Fibroblast of lung (primary cell): ENCODE results near the gene EIF4B. TPM values are rescaled to one million over a fixed set of nuclear protein-coding genes. Genes with fewer than 3 reads are reported as not detected.

Experiments
- DNase-seq, 2 donors: peaks; one replicate each; pipeline versions ENCODE4 v3.0.0 to v3.0.0-alpha.2; 2010; ENCODE audit warnings: low read depth in 2 of 2
- H2AFZ ChIP-seq: 2 replicates; pipeline ENCODE4 v1.5.1; 2012; ENCODE audit warnings: low read length, control low read depth, inconsistent platforms
- H3K27ac ChIP-seq: 2 replicates; pipeline ENCODE4 v1.5.1; 2011; ENCODE audit warnings: low read length, control low read depth; ENCODE audit not compliant: insufficient read depth
- H3K27me3 ChIP-seq: 2 replicates; pipeline ENCODE4 v1.5.1; 2011; ENCODE audit warnings: mild to moderate bottlenecking, low read length; ENCODE audit not compliant: control insufficient read depth, insufficient read depth
- H3K36me3 ChIP-seq: 2 replicates; pipeline ENCODE4 v1.5.1; 2011; ENCODE audit warnings: low read length; ENCODE audit not compliant: control insufficient read depth, insufficient read depth
- H3K4me1 ChIP-seq: 2 replicates; pipeline ENCODE4 v1.5.1; 2011; ENCODE audit warnings: low read length; ENCODE audit not compliant: control insufficient read depth, insufficient read depth; ENCODE audit errors: extremely low read depth
- H3K4me2 ChIP-seq: 2 replicates; pipeline ENCODE4 v1.5.1; 2011; ENCODE audit warnings: low read length, control low read depth; ENCODE audit not compliant: insufficient read depth; ENCODE audit errors: extremely low read depth
- H3K4me3 ChIP-seq, 4 experiments: fragments of 200-600 bp in 1 of 4; sonication (generic) in 1 of 4; replicated peaks in 1 of 4; 2 replicates each; pipeline ENCODE4 v1.5.1; 2011 to 2016; ENCODE audit warnings: low read length in 4 of 4, low read depth in 3 of 4, mild to moderate bottlenecking in 3 of 4, control low read depth in 2 of 4, inconsistent platforms in 1 of 4, mixed read lengths in 1 of 4; ENCODE audit not compliant: insufficient read depth in 1 of 4; ENCODE audit errors: control extremely low read depth in 1 of 4
- H3K79me2 ChIP-seq: 2 replicates; pipeline ENCODE4 v1.5.1; 2012; ENCODE audit warnings: mild to moderate bottlenecking, low read length, inconsistent platforms; ENCODE audit not compliant: control insufficient read depth, insufficient read depth
- H3K9ac ChIP-seq: 2 replicates; pipeline ENCODE4 v1.5.1; 2011; ENCODE audit warnings: mild to moderate bottlenecking, low read length, control low read depth; ENCODE audit not compliant: insufficient read depth
- H3K9me3 ChIP-seq: 2 replicates; pipeline ENCODE4 v1.5.1; 2012; ENCODE audit warnings: low read depth, low read length; ENCODE audit not compliant: control insufficient read depth, insufficient read depth
- H4K20me1 ChIP-seq: 2 replicates; pipeline ENCODE4 v1.5.1; 2011; ENCODE audit warnings: low read length; ENCODE audit not compliant: control insufficient read depth, insufficient read depth; ENCODE audit errors: extremely low read depth
- CTCF ChIP-seq, 2 donors: IDR thresholded peaks in 1 of 2; conservative IDR thresholded peaks in 1 of 2; 1 replicate in 1 of 2; 2 replicates in 1 of 2; pipeline ENCODE4 v1.5.1; 2011 to 2012; ENCODE audit warnings: low read length in 2 of 2, control low read depth in 1 of 2, inconsistent platforms in 1 of 2, low read depth in 1 of 2, mild to moderate bottlenecking in 1 of 2
- EZH2 ChIP-seq: IDR thresholded peaks from 2 replicates; pipeline ENCODE4 v1.5.1; 2012; ENCODE audit warnings: low read length, control low read depth, mild to moderate bottlenecking; ENCODE audit errors: missing control alignments
- polyA plus RNA-seq, 2 donors: library from polyadenylated mRNA; depleted of rRNA in 1 of 2; stranded (reverse) in 1 of 2; unstranded in 1 of 2; fragments of >200 nt; gene quantifications; 2 replicates each; pipeline ENCODE4 v1.2.1, GENCODE V29; 2011 to 2012; ENCODE audit warnings: missing spikeins in 1 of 2
- total RNA-seq: library from RNA; depleted of rRNA; stranded (reverse); fragments of >200 nt; gene quantifications from 2 replicates; pipeline ENCODE4 v1.2.1, GENCODE V29; 2014

EIF4B gene
- total and polyA plus RNA-seq, 2 donors (not counting 1 experiment from before 2014, with no cell fraction given) = 466 to 1,180 TPM

- Histone ChIP-seq H3K9me3 (no peaks in the 10 kb centered on the region), H3K27me3 (no peaks in the 10 kb centered on the region), H3K36me3 (peaks cover 10% of the 10 kb centered on the region), H3K4me1 (peaks cover 54% of the 10 kb centered on the region), H2AFZ (no peak overlapping the region), H4K20me1 (no peaks in the 10 kb centered on the region), H3K4me2 (no peak overlapping the region), H3K9ac (no peak overlapping the region), H3K27ac (no peak overlapping the region), H3K79me2 (no peaks in the 10 kb centered on the region), H3K4me3 (no peak overlapping the region)
- DNase-seq = no peak
- TF ChIP-seq CTCF (conservative IDR thresholded peaks at IDR 0.05 in 1 of 2, IDR thresholded peaks at IDR 0.05 in 1 of 2; ENCODE audit: low read depth in 1 of 2, low read length in 2 of 2) (no peak), EZH2 (no peak)
Measured at GRCh38 chr12:53067993-53068770, 61.9 kb downstream of the EIF4B start.

- Histone ChIP-seq H3K4me2 (no peak overlapping the region), H3K4me3 (no peak overlapping the region), H3K27ac (no peak overlapping the region), H4K20me1 (no peaks in the 10 kb centered on the region), H3K9ac (no peak overlapping the region), H3K27me3 (no peaks in the 10 kb centered on the region), H3K9me3 (no peaks in the 10 kb centered on the region), H3K4me1 (peaks cover 47% of the 10 kb centered on the region), H2AFZ (no peak overlapping the region), H3K79me2 (no peaks in the 10 kb centered on the region), H3K36me3 (peaks cover 9% of the 10 kb centered on the region)
- no peak for TF ChIP-seq EZH2
- no peak for TF ChIP-seq CTCF (conservative IDR thresholded peaks at IDR 0.05 in 1 of 2, IDR thresholded peaks at IDR 0.05 in 1 of 2; ENCODE audit: low read depth in 1 of 2, low read length in 2 of 2)
- no peak for DNase-seq
Measured at GRCh38 chr12:53068811-53069585, 62.7 kb downstream of the EIF4B start.

- H3K9ac ChIP-seq = no peak overlapping the region
- no peak overlapping the region for H3K4me3 ChIP-seq
- H3K36me3 ChIP-seq = peaks cover 12% of the 10 kb centered on the region
- H3K4me2 ChIP-seq = no peak overlapping the region
- no peak overlapping the region for H3K27ac ChIP-seq
- no peaks in the 10 kb centered on the region for H4K20me1 ChIP-seq
- DNase-seq = no peak
- no peaks in the 10 kb centered on the region for H3K9me3 ChIP-seq
- no peak overlapping the region for H2AFZ ChIP-seq
- no peaks in the 10 kb centered on the region for H3K27me3 ChIP-seq
- TF ChIP-seq EZH2 (no peak), CTCF (conservative IDR thresholded peaks at IDR 0.05 in 1 of 2, IDR thresholded peaks at IDR 0.05 in 1 of 2; ENCODE audit: low read depth in 1 of 2, low read length in 2 of 2) (no peak)
- peaks cover 42% of the 10 kb centered on the region for H3K4me1 ChIP-seq
- no peaks in the 10 kb centered on the region for H3K79me2 ChIP-seq
Measured at GRCh38 chr12:53069621-53070410, 63.6 kb downstream of the EIF4B start.
